ENCODE data around the gene RPAP3. TPM values are rescaled to one million over a fixed set of nuclear protein-coding genes. Genes with fewer than 3 reads are reported as not detected.
A peak's percentile ranks its signal among the peaks of the same experiment; 100 is the strongest.
"Not testable (repeated sequence)": the region's sequence is repeated elsewhere in the genome, so short reads cannot be mapped to it uniquely, and the experiment has no call there.

Gene RPAP3
- polyA plus RNA-seq, 4 donors, result 28.9 to 54.7 (median 48.0) TPM

- DNase-seq (ENCODE audit: low read depth in 4 of 4, low spot score in 3 of 4), result no peak
These were observed 7.8 kb downstream of the RPAP3 start for GRCh38 chr12:47698055-47698454.

DNA sequence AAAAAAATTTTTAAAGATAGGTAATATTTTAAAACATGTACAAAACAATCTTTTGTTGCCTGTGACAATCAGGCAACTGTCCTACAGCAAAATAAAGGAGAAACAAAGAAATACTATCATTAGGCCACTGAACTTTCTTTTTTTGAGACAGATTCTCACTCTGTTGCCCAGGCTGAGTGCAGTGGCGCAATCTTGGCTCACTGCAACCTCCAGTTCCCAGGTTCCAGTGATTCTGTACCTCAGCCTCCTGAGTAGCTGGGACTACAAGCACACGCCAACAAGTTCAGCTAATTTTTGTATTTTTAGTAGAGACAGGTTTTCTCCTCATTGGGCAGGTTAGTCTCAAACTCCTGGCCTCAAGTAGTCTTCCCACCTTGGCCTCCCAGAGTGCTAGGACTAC, 16.6 kb downstream of the RPAP3 start:
- DNase-seq (ENCODE audit: low read depth in 4 of 4, low spot score in 3 of 4), result no peak

- no peak for DNase-seq (ENCODE audit: low read depth in 4 of 4, low spot score in 3 of 4)
These were observed 18.2 kb downstream of the RPAP3 start for GRCh38 chr12:47687636-47688035.

- DNase-seq (ENCODE audit: low read depth in 4 of 4, low spot score in 3 of 4), result peak in 1 of 4 donors; percentile 6
These were observed 19.1 kb downstream of the RPAP3 start for GRCh38 chr12:47686645-47687240.

GRCh38 chr12:47679785-47680184, 26.0 kb downstream of the RPAP3 start:
- no peak for DNase-seq (ENCODE audit: low read depth in 4 of 4, low spot score in 3 of 4)

GRCh38 chr12:47672068-47672467, 33.8 kb downstream of the RPAP3 start:
- DNase-seq (ENCODE audit: low read depth in 4 of 4, low spot score in 3 of 4), result no peak

DNA sequence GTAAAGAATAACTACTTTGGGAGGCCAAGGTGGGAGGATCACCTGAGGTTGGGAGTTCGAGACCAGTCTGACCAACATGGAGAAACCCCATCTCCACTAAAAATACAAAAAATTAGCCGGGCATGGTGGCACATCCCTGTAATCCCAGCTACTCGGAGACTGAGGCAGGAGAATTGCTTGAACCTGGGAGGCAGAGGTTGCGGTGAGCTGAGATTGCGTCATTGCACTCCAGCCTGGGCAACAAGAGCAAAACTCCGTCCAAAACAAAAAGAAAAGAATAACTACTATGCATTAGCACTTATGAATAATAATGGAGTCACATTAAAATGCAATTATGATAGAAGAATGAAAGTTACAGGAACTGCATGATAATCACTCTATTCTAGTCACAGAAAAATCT, 37.9 kb downstream of the RPAP3 start:
- DNase-seq (ENCODE audit: low read depth in 4 of 4, low spot score in 3 of 4), result not testable (repeated sequence)

GRCh38 chr12:47652521-47653234, 53.2 kb downstream of the RPAP3 start:
- no peak for DNase-seq (ENCODE audit: low read depth in 4 of 4, low spot score in 3 of 4)

GRCh38 chr12:47651368-47652254, 54.2 kb downstream of the RPAP3 start:
- DNase-seq (ENCODE audit: low read depth in 4 of 4, low spot score in 3 of 4), result peak in 3 of 4 donors; percentile 4 to 26 (median 18)

DNA sequence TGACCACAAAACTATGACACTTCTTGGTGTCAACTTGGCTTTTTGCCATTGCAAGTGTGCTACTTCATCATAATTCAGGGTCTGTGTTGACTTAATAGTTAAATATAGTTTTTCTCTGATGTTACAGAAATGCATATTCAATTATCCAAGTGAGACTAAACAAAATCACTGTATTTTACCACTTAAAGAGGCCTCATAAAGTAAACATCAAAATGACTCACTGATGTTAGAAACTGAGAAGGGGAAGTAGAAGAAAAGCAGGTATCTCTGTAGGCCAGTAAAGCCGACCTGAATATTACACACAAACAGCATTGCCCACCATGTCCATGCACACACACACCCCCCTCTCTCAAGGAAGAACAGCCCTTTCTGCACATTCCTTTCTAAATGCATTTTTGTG, 55.4 kb downstream of the RPAP3 start:
- no peak for DNase-seq (ENCODE audit: low read depth in 4 of 4, low spot score in 3 of 4)

DNA sequence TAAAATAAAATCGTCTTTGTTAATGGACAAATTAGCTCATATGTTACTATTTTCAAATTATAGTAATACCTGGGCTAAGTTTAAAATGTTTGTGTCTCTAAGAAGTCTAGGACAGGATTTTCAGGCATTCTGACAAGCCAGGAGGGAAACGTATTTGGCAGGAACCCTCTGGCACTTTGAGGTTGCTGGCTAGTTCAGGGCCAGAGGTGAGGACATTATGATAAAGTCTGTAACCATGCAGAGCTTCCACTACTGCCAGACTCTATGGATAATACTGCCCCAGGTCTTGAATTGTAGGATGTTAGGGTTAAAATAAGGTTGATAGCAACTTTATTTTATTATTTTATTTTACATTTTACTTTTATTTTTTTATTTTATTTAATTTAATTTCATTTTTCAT, 56.4 kb downstream of the RPAP3 start:
- no peak for DNase-seq (ENCODE audit: low read depth in 4 of 4, low spot score in 3 of 4)

- DNase-seq (ENCODE audit: low read depth in 4 of 4, low spot score in 3 of 4), result no peak
These were observed 57.7 kb downstream of the RPAP3 start for GRCh38 chr12:47648056-47648579.

DNA sequence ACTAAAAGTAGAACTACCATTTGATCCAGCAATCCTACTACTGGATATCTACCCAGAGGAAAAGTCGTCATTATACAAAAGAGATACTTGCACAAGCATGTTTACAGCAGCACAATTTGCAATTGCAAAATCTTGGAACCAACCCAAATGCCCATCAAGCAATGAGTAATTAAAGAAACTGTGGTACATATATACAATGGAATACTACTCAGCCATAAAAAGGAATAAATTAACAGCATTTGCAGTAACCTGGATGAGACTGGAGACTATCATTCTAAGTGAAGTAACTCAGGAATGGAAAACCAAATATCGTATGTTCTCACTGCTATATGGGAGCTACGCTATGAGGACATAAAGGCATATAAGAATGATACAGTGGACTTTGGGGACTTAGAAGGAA, 63.5 kb downstream of the RPAP3 start:
- not testable (repeated sequence) for DNase-seq (ENCODE audit: low read depth in 4 of 4, low spot score in 3 of 4)

DNA sequence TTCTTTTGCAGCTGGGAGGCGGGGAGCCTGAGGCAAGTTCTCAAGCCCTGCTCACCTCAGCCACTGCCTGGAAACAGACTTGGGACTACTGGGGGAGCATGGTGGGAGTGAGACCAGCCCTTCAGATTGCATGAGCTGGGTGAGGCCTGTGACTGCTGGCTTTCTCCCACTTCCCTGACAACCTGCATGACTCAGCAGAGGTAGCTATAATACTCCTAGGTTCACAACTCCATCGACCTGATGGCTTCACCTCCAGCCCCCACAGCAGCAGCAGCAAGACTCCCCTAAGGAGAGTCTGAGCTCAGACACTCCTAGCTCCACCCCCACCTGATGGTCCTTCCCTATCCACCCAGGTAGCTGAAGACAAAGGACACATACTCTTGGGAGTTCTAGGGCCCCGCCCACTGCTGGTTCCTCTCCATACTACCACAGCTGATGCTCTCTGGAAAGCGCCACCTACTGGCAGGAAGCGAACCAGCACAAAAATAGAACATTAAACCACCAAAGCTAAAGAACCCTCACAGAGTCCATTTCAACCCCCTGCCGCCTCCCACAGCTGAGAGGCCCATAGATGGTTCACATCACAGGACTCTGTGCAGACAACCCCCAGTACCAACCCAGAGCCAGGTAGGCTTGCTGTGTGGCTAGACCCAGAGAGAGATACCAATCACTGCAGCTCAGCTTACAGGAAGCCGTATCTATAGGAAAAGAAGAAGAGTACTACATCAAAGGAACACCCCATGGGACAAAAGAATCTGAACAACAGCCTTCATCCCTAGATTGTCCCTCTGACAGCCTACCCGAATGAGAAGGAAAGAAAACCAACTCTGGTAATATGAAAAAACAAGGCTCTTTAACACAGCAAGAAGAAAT, 68.7 kb downstream of the RPAP3 start:
- no peak for DNase-seq (ENCODE audit: low read depth in 4 of 4, low spot score in 3 of 4)

DNA sequence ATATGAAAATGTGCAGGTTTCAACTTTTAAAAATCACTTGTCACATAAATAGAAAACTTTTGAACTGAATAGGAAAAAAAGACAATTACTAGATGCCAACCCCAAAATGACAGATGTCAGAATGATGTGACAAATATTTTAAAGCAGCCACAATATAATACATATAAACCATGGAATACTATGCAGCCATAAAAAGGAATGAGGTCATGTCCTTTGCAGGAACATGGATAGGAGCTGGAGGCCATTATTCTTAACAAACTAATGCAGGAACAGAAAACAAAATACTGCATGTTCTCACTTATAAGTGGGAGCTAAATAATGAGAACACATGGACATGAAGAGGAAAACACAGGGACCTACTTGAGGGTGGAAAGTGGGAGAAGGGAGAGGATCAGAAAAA, 70.1 kb downstream of the RPAP3 start:
- not testable (repeated sequence) for DNase-seq (ENCODE audit: low read depth in 4 of 4, low spot score in 3 of 4)

DNA sequence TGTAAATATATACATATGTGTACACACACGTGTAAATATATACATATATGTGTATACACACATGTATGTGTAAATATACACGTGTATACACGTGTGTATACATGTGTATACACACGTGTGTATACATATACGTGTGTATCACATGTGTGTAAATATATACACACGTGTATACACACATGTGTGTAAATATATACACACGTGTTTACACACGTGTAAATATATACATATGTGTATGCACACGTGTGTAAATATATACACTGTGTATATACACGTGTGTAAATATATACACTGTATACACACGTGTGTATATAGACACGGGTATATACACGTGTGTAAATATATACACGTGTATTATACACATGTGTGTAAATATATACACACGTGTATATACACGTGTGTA, 71.7 kb downstream of the RPAP3 start:
- no peak for DNase-seq (ENCODE audit: low read depth in 4 of 4, low spot score in 3 of 4)

DNA sequence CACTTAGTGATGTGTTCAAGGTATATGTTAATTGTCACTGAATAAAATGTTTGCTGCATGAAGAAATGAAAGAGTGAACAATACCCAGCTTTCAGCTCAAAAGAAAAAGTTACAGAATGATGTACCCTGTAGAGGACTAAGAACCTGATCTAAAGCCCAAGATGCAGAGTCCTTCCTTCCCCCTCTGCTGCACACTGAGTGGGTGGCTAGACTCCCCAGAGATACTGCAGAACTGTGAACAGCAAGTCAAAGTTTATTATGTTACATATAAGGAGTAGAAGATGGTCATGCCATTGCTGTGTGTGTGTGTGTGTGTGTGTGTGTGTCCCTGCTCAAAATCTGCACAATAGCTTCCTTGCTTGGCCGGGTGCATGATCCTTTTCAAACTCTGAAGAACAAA, 83.9 kb downstream of the RPAP3 start:
- no peak for DNase-seq (ENCODE audit: low read depth in 4 of 4, low spot score in 3 of 4)

- DNase-seq (ENCODE audit: low read depth in 4 of 4, low spot score in 3 of 4), result peak in 1 of 4 donors; percentile 6
These were observed 88.4 kb downstream of the RPAP3 start for GRCh38 chr12:47617476-47617875.

DNA sequence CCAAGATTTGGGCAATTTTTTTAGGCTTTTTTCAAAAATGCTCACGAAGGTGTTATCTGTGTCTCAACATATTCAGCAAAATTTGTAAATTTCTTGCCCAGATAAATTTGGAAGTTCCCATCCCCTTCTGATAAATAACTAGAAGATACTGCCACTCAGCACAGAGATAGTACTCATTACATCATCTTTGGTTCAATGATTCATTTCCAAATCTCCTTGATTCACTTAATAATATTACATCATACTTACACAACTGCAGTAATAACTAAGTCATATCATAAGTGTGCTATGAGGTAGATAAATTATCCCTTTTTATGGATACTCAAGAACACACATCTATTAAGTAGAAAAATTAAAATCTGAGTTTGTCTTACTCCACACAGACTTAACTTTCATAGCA, 89.4 kb downstream of the RPAP3 start:
- DNase-seq (ENCODE audit: low read depth in 4 of 4, low spot score in 3 of 4), result no peak

GRCh38 chr12:47615711-47616110, 90.1 kb downstream of the RPAP3 start:
- DNase-seq (ENCODE audit: low read depth in 4 of 4, low spot score in 3 of 4), result no peak

Measured in left renal pelvis (tissue), 4 donors.